Measurements from ENCODE around the gene CCK. TPM values are rescaled to one million over a fixed set of nuclear protein-coding genes. Genes with fewer than 3 reads are reported as not detected.

The CCK gene
- total and polyA plus RNA-seq, 4 donors: 0.28 to 1.2 (median 0.41) TPM; not detected in 1

DNA sequence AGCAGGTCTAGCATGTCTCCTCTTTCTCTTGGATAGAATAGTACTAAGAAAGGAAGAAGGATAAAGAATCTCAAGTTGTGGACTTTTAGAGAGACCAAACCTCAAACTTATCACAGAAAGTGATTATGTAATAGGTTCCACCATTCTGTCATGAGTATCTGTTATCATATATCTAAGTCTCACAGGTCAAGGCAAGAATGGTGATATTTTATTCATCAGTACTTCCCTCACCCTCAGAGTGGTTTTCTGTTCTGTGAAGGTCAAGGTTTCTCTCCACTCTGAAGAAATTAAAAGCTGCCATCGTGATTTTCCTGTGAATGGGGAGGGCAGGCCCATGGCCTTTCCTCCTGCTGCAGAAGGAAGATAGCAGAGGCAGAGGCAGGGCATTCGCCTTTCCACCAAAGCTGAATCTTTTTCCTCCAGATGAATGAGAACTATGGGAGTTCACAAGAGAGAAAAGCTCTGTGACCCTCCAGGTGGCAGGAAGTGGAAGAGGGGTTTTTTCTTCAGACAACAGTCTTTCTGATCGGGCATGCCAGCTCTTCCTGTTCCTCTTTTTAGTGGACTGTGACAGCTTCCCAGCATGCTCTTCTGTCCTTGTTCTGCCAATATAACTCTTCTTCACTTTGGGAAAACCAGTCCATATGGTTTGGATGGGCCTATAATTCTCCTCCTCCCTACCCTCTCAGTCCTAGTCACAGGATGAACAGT, 37.1 kb upstream of the CCK start:
- H3K4me1 ChIP-seq (ENCODE audit: control insufficient read depth in 5 of 5, insufficient read depth in 5 of 5, low read length in 5 of 5): no peaks in the 10 kb centered on the region
- 12 to 36% methylated on average over 3 of the region's 3 CpGs for WGBS, 2 donors
- H3K9ac ChIP-seq (ENCODE audit: insufficient read depth in 1 of 2, low read length in 2 of 2): no peak overlapping the region
- TF ChIP-seq, protein P1, sequence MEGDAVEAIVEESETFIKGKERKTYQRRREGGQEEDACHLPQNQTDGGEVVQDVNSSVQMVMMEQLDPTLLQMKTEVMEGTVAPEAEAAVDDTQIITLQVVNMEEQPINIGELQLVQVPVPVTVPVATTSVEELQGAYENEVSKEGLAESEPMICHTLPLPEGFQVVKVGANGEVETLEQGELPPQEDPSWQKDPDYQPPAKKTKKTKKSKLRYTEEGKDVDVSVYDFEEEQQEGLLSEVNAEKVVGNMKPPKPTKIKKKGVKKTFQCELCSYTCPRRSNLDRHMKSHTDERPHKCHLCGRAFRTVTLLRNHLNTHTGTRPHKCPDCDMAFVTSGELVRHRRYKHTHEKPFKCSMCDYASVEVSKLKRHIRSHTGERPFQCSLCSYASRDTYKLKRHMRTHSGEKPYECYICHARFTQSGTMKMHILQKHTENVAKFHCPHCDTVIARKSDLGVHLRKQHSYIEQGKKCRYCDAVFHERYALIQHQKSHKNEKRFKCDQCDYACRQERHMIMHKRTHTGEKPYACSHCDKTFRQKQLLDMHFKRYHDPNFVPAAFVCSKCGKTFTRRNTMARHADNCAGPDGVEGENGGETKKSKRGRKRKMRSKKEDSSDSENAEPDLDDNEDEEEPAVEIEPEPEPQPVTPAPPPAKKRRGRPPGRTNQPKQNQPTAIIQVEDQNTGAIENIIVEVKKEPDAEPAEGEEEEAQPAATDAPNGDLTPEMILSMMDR (IDR thresholded peaks at IDR 0.05; ENCODE audit: control extremely low read depth, extremely low read depth): no peak
- ATAC-seq (ENCODE audit: insufficient read depth, low FRiP score) (no peak), DNase-seq (no peak)
- H3K4me3 ChIP-seq: no peak overlapping the region
- H3K27ac ChIP-seq (ENCODE audit: low read depth in 1 of 2, low read length in 1 of 2): no peak overlapping the region
- H3K9me3 ChIP-seq (ENCODE audit: control insufficient read depth in 4 of 4, insufficient read depth in 3 of 4, low read length in 3 of 4): no peaks in the 10 kb centered on the region
- H3K36me3 ChIP-seq (ENCODE audit: control insufficient read depth in 4 of 4, insufficient read depth in 4 of 4, low read length in 4 of 4): no peaks in the 10 kb centered on the region
- no peaks in the 10 kb centered on the region for H3K27me3 ChIP-seq (ENCODE audit: control insufficient read depth in 3 of 3, insufficient read depth in 3 of 3, low read length in 2 of 3)

DNA sequence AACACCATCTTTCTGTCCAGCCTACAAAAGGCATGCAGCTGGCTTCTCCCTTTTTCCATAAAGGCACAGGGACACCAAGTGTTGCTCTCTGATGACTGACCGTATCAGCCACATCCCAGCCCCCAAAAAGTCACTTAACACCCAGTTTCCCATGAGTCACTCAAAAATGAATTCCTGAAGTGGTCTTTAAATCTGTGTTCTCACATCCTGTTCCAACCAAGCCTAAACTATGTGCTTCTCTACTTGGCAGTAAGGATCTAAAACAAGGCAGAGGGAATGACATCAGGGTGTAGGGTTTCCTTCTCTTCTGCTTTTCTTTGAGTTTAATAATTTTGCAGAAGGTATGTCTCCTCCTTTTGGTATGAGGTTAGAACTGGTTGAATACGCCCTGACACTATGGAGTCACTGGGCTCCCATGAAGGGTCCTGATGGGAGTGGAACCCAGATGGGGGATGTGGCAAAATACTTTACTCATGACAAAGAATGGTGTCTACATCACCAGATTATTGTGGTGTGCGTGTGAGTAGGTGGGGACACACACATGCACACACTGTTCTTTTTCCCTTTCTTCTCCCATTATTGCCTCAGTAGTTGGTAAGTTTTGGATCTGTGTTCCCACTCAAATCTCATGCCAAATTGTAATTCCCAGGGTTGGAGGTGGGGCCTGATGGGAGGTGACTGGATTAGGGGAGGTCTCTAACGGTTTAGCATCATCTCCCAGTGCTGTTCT, 35.6 kb upstream of the CCK start:
- Histone ChIP-seq H3K9me3 (ENCODE audit: control insufficient read depth in 4 of 4, insufficient read depth in 3 of 4, low read length in 3 of 4) (no peaks in the 10 kb centered on the region), H3K4me3 (no peak overlapping the region), H3K27me3 (ENCODE audit: control insufficient read depth in 3 of 3, insufficient read depth in 3 of 3, low read length in 2 of 3) (no peaks in the 10 kb centered on the region), H3K9ac (ENCODE audit: insufficient read depth in 1 of 2, low read length in 2 of 2) (no peak overlapping the region), H3K27ac (ENCODE audit: low read depth in 1 of 2, low read length in 1 of 2) (no peak overlapping the region), H3K36me3 (ENCODE audit: control insufficient read depth in 4 of 4, insufficient read depth in 4 of 4, low read length in 4 of 4) (no peaks in the 10 kb centered on the region), H3K4me1 (ENCODE audit: control insufficient read depth in 5 of 5, insufficient read depth in 5 of 5, low read length in 5 of 5) (no peaks in the 10 kb centered on the region)
- no peak for ATAC-seq (ENCODE audit: insufficient read depth, low FRiP score)
- DNase-seq: no peak
- TF ChIP-seq, protein P1 (IDR thresholded peaks at IDR 0.05; ENCODE audit: control extremely low read depth, extremely low read depth): no peak
- WGBS, 2 donors: 55 to 62% methylated on average over 4 of the region's 4 CpGs

DNA sequence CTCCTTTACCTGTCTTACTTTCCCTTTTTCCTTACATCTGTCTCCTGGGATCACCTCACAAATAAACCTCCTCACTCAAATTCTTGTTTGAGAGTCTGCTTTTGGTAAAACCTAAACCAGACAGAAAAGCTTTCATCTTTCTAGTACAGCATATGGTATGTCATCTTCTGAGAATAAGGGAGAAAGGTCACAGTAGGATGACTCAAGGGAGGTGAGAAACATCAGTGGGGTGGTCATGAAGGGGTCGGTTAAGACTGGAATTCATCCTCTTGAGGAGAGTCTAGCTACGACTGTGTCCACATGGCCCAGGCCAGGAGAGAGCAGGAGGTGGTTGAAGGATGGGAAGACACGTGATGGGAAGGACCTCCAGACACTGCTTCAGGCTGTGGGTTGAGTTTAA, 34.8 kb upstream of the CCK start:
- H3K27me3 ChIP-seq (ENCODE audit: control insufficient read depth in 3 of 3, insufficient read depth in 3 of 3, low read length in 2 of 3): no peaks in the 10 kb centered on the region
- no peaks in the 10 kb centered on the region for H3K4me1 ChIP-seq (ENCODE audit: control insufficient read depth in 5 of 5, insufficient read depth in 5 of 5, low read length in 5 of 5)
- DNase-seq: no peak
- ATAC-seq (ENCODE audit: insufficient read depth, low FRiP score): no peak
- WGBS, 2 donors: 70 to 84% methylated on average over 3 of the region's 3 CpGs
- no peaks in the 10 kb centered on the region for H3K9me3 ChIP-seq (ENCODE audit: control insufficient read depth in 4 of 4, insufficient read depth in 3 of 4, low read length in 3 of 4)
- H3K9ac ChIP-seq (ENCODE audit: insufficient read depth in 1 of 2, low read length in 2 of 2): no peak overlapping the region
- H3K36me3 ChIP-seq (ENCODE audit: control insufficient read depth in 4 of 4, insufficient read depth in 4 of 4, low read length in 4 of 4): no peaks in the 10 kb centered on the region
- TF ChIP-seq, protein P1 (IDR thresholded peaks at IDR 0.05; ENCODE audit: control extremely low read depth, extremely low read depth): no peak
- no peak overlapping the region for H3K4me3 ChIP-seq
- no peak overlapping the region for H3K27ac ChIP-seq (ENCODE audit: low read depth in 1 of 2, low read length in 1 of 2)
